Activated CD8-positive, alpha-beta T cell treated with anti-CD3 and anti-CD28 coated beads for 36 hours (primary cell): ENCODE measurements around the gene DCHS2. TPM values are rescaled to one million over a fixed set of nuclear protein-coding genes. Genes with fewer than 3 reads are reported as not detected.

Experiments used
- ATAC-seq: fragments of 200-7000 bp; cut with Tn5 transposase; one replicate; pipeline ENCODE4 v1.10.0; 2021; ENCODE audit warnings: mild to moderate bottlenecking, moderate library complexity
- CTCF ChIA-PET: fragments of 350-600 bp; sonication (Branson Sonifier 250); formaldehyde crosslinking; loops from one replicate; lab custom pipeline; 2021; ENCODE audit warnings: antibody characterized with exemption; lab: Charles Lee
- POLR2A ChIA-PET: fragments of 350-600 bp; sonication (Branson Sonifier 250); formaldehyde crosslinking; loops from one replicate; lab custom pipeline; 2021; ENCODE audit warnings: antibody characterized with exemption; lab: Charles Lee
- DNase-seq: peaks from one replicate; pipeline ENCODE4 v3.0.0-alpha.2; 2020
- H3K27ac Mint-ChIP-seq: one replicate; pipeline ENCODE4 v1.8.0; 2021; ENCODE audit warnings: mild to moderate bottlenecking, mixed read lengths
- H3K27me3 Mint-ChIP-seq: one replicate; pipeline ENCODE4 v1.8.0; 2021; ENCODE audit warnings: mixed read lengths
- H3K36me3 Mint-ChIP-seq: one replicate; pipeline ENCODE4 v1.8.0; 2021; ENCODE audit warnings: low read depth, mixed read lengths
- H3K4me1 Mint-ChIP-seq: one replicate; pipeline ENCODE4 v1.8.0; 2021; ENCODE audit warnings: low read depth, mixed read lengths
- H3K4me3 Mint-ChIP-seq: one replicate; pipeline ENCODE4 v1.8.0; 2021; ENCODE audit warnings: mild to moderate bottlenecking, moderate library complexity, mixed read lengths
- H3K9me3 Mint-ChIP-seq: one replicate; pipeline ENCODE4 v1.8.0; 2021; ENCODE audit warnings: mixed read lengths
- intact Hi-C: fragments of 100-400 bp; cut with micrococcal nuclease; formaldehyde crosslinking; loops from one replicate; pipeline ENCODE4 v1.10.0; 2022
- total RNA-seq, 2 experiments: library from RNA; stranded (reverse); gene quantifications; one replicate each; pipeline ENCODE4 v1.2.3, GENCODE V29; 2021
- TF ChIP-seq, protein P1 (sequence below): fragments of 200-600 bp; IDR thresholded peaks from one replicate; pipeline ENCODE4 v1.8.0; 2022; ENCODE audit warnings: antibody characterized with exemption, mild to moderate bottlenecking

DCHS2 gene
- total RNA-seq, 2 experiments from 2014 or later = not detected

- peaks cover 1% of the 10 kb centered on the region for H3K27me3 Mint-ChIP-seq
- intact Hi-C loops = no loop called here
- no peaks in the 10 kb centered on the region for H3K36me3 Mint-ChIP-seq
- H3K4me1 Mint-ChIP-seq = peaks cover 12% of the 10 kb centered on the region
- CTCF ChIA-PET = no interaction called here
- H3K4me3 Mint-ChIP-seq = no peak overlapping the region
- DNase-seq (no peak), ATAC-seq (no peak)
- H3K9me3 Mint-ChIP-seq = no peaks in the 10 kb centered on the region
- TF ChIP-seq, protein P1, sequence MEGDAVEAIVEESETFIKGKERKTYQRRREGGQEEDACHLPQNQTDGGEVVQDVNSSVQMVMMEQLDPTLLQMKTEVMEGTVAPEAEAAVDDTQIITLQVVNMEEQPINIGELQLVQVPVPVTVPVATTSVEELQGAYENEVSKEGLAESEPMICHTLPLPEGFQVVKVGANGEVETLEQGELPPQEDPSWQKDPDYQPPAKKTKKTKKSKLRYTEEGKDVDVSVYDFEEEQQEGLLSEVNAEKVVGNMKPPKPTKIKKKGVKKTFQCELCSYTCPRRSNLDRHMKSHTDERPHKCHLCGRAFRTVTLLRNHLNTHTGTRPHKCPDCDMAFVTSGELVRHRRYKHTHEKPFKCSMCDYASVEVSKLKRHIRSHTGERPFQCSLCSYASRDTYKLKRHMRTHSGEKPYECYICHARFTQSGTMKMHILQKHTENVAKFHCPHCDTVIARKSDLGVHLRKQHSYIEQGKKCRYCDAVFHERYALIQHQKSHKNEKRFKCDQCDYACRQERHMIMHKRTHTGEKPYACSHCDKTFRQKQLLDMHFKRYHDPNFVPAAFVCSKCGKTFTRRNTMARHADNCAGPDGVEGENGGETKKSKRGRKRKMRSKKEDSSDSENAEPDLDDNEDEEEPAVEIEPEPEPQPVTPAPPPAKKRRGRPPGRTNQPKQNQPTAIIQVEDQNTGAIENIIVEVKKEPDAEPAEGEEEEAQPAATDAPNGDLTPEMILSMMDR = no peak
- H3K27ac Mint-ChIP-seq = no peak overlapping the region
- POLR2A ChIA-PET = no interaction called here
These were observed 131.1 kb downstream of the DCHS2 start for GRCh38 chr4:154360491-154360890.

GRCh38 chr4:154354883-154355282, 136.7 kb downstream of the DCHS2 start:
- DNase-seq (no peak), ATAC-seq (no peak)
- Mint-ChIP-seq H3K27me3 (peaks cover 8% of the 10 kb centered on the region), H3K27ac (no peak overlapping the region), H3K36me3 (no peaks in the 10 kb centered on the region), H3K9me3 (no peaks in the 10 kb centered on the region), H3K4me3 (no peak overlapping the region), H3K4me1 (no peaks in the 10 kb centered on the region)
- TF ChIP-seq, protein P1 = no peak
- ChIA-PET POLR2A (no interaction called here), CTCF (no interaction called here)
- intact Hi-C loops = no loop called here

DNA sequence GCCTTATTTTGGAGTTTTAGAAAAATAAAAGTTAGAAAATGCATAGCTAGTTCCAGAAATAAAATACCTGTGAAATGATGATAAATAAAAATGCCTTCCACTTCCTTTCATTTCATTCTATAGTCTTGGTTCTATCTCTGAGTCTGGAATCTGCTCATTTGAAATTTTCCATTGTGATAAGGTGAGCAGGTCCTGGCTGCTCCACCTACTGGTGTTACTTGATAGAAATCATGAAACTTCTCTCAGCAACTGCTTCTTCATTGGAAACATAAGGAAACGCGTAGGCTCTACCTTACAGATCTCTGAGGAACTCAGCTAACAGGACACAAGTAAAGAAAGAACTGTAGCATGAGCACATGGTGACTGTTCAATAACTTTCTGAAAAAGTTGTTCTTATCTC, 141.8 kb downstream of the DCHS2 start:
- no peaks in the 10 kb centered on the region for H3K9me3 Mint-ChIP-seq
- no peak overlapping the region for H3K4me3 Mint-ChIP-seq
- DNase-seq = no peak
- H3K27ac Mint-ChIP-seq = no peak overlapping the region
- no peak for ATAC-seq
- H3K36me3 Mint-ChIP-seq = no peaks in the 10 kb centered on the region
- ChIA-PET CTCF (interaction anchor here (0.7 to 2.3 kb wide), 2 partner anchors 19 to 153 kb away, joined by 4 to 6 read pairs; no protein-coding TSS in a partner anchor), POLR2A (interaction anchor here (0.6 kb wide), 1 partner anchor 170 kb away, joined by 4 read pairs; no protein-coding TSS in a partner anchor)
- intact Hi-C loops = no loop called here
- H3K27me3 Mint-ChIP-seq = peaks cover 9% of the 10 kb centered on the region
- H3K4me1 Mint-ChIP-seq = no peaks in the 10 kb centered on the region
- TF ChIP-seq, protein P1 = peak; percentile 26

- H3K27ac Mint-ChIP-seq = no peak overlapping the region
- no peaks in the 10 kb centered on the region for H3K9me3 Mint-ChIP-seq
- POLR2A ChIA-PET = no interaction called here
- CTCF ChIA-PET = interaction anchor here (1.6 to 2.3 kb wide), 2 partner anchors 18 to 158 kb away, joined by 3 to 6 read pairs; no protein-coding TSS in a partner anchor
- no peaks in the 10 kb centered on the region for H3K4me1 Mint-ChIP-seq
- no peaks in the 10 kb centered on the region for H3K36me3 Mint-ChIP-seq
- intact Hi-C loops = no loop called here
- ATAC-seq (no peak), DNase-seq (no peak)
- H3K4me3 Mint-ChIP-seq = no peak overlapping the region
- TF ChIP-seq, protein P1 = no peak
- peaks cover 9% of the 10 kb centered on the region for H3K27me3 Mint-ChIP-seq
These were observed 142.9 kb downstream of the DCHS2 start for GRCh38 chr4:154348657-154349056.

DNA sequence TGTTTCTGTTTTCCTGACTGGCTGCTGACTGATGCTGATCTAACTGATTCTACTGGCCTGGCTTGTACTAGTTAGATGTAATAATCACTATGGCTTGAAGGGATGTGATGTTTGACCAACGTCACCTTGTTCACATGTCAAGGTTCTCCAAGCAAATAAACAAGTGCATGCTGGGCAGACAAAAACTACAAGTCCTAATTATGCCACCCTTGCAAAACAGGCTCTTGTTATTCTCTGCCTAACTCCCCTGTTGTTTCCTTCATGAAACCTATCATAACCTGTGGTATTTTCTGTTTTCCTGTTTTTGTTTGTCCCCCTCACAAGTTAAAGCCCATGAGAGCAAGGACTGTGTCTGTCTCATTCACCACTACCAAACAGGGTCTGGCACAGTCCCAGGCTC, 146.2 kb downstream of the DCHS2 start:
- ChIA-PET POLR2A (no interaction called here), CTCF (interaction anchor here (1.1 kb wide), 2 partner anchors 13 to 160 kb away, joined by 3 read pairs; no protein-coding TSS in a partner anchor)
- no peaks in the 10 kb centered on the region for H3K36me3 Mint-ChIP-seq
- DNase-seq (no peak), ATAC-seq (no peak)
- no peak overlapping the region for H3K27ac Mint-ChIP-seq
- intact Hi-C loops = no loop called here
- H3K4me3 Mint-ChIP-seq = no peak overlapping the region
- TF ChIP-seq, protein P1 = no peak
- H3K4me1 Mint-ChIP-seq = no peaks in the 10 kb centered on the region
- H3K27me3 Mint-ChIP-seq = peaks cover 6% of the 10 kb centered on the region
- no peaks in the 10 kb centered on the region for H3K9me3 Mint-ChIP-seq
